HEK293 (cell line): ENCODE results near the gene CACNB3.
A peak's percentile ranks its signal among the peaks of the same experiment; 100 is the strongest.

ENCODE experiments used
- CTCF ChIA-PET: fragments of 350-600 bp; formaldehyde crosslinking; extraction: SDS; loops from one replicate; lab custom pipeline; 2021; ENCODE audit warnings: antibody characterized with exemption; lab: Yijun Ruan, JAX
- POLR2A ChIA-PET: fragments of 300-600 bp; formaldehyde crosslinking; extraction: SDS; loops from one replicate; lab custom pipeline; 2020; ENCODE audit warnings: antibody characterized with exemption, inconsistent platforms; lab: Yijun Ruan, JAX
- H3K27ac ChIP-seq: fragments of 200-500 bp; sonication (Bioruptor generic); 2 replicates; pipeline ENCODE4 v1.5.1; 2014; ENCODE audit warnings: low read depth, low read length, control low read depth, inconsistent platforms; ENCODE audit errors: extremely low read depth
- H3K36me3 ChIP-seq, 2 experiments: fragments of 200-500 bp in 1 of 2; sonication (Bioruptor generic) in 1 of 2; 1 replicate in 1 of 2; 2 replicates in 1 of 2; pipeline ENCODE4 v1.5.1; 2014 to 2017; ENCODE audit warnings: inconsistent platforms in 2 of 2, low read length in 2 of 2; ENCODE audit not compliant: control insufficient read depth in 2 of 2, insufficient read depth in 1 of 2
- H3K4me1 ChIP-seq: fragments of 200-500 bp; sonication (Bioruptor generic); 2 replicates; pipeline ENCODE4 v1.5.1; 2014; ENCODE audit warnings: mild to moderate bottlenecking, low read length, inconsistent platforms; ENCODE audit not compliant: control insufficient read depth, insufficient read depth
- H3K4me3 ChIP-seq: 2 replicates; pipeline ENCODE4 v1.5.1; 2011; ENCODE audit warnings: low read depth, mild to moderate bottlenecking, control low read depth, low read length, moderate library complexity
- H3K9me3 ChIP-seq: fragments of 200-500 bp; sonication (Bioruptor generic); 2 replicates; pipeline ENCODE4 v1.5.1; 2014; ENCODE audit warnings: low read depth, low read length, inconsistent platforms; ENCODE audit not compliant: control insufficient read depth, insufficient read depth
- BCL6B ChIP-seq: fragments of 450-650 bp; formaldehyde crosslinking; IDR thresholded peaks from 2 replicates; pipeline ENCODE4 v1.5.1; 2017; ENCODE audit warnings: missing biosample characterization, missing genetic modification characterization
- GLI4 ChIP-seq: fragments of 450-650 bp; formaldehyde crosslinking; IDR thresholded peaks from 2 replicates; pipeline ENCODE4 v1.5.1; 2016; ENCODE audit warnings: missing biosample characterization, missing genetic modification characterization
- PATZ1 ChIP-seq: fragments of 450-650 bp; formaldehyde crosslinking; IDR thresholded peaks from 2 replicates; pipeline ENCODE4 v1.5.1; 2016; ENCODE audit warnings: missing biosample characterization, missing genetic modification characterization
- TSHZ1 ChIP-seq: fragments of 450-650 bp; formaldehyde crosslinking; IDR thresholded peaks from 2 replicates; pipeline ENCODE4 v1.5.1; 2016; ENCODE audit warnings: missing biosample characterization, missing genetic modification characterization, borderline replicate concordance
- WT1 ChIP-seq: fragments of 450-650 bp; formaldehyde crosslinking; IDR thresholded peaks from 2 replicates; pipeline ENCODE4 v1.5.1; 2016; ENCODE audit warnings: missing biosample characterization, missing genetic modification characterization
- ZNF112 ChIP-seq: fragments of 450-650 bp; formaldehyde crosslinking; IDR thresholded peaks from 2 replicates; pipeline ENCODE4 v1.5.0; 2017; ENCODE audit warnings: missing biosample characterization, missing genetic modification characterization
- ZNF146 ChIP-seq: fragments of 450-650 bp; formaldehyde crosslinking; IDR thresholded peaks from 2 replicates; pipeline ENCODE4 v1.5.1; 2016; ENCODE audit warnings: missing biosample characterization, missing genetic modification characterization
- ZNF16 ChIP-seq: fragments of 450-650 bp; formaldehyde crosslinking; IDR thresholded peaks from 2 replicates; pipeline ENCODE4 v1.5.1; 2016; ENCODE audit warnings: low read depth, missing biosample characterization, missing genetic modification characterization
- ZNF394 ChIP-seq: fragments of 450-650 bp; formaldehyde crosslinking; IDR thresholded peaks from 2 replicates; pipeline ENCODE4 v1.5.1; 2016; ENCODE audit warnings: missing biosample characterization, missing genetic modification characterization, mild to moderate bottlenecking, moderate library complexity, borderline replicate concordance
- ZNF558 ChIP-seq: fragments of 450-650 bp; formaldehyde crosslinking; IDR thresholded peaks from 2 replicates; pipeline ENCODE4 v1.5.1; 2016; ENCODE audit warnings: missing biosample characterization, missing genetic modification characterization
- ZNF624 ChIP-seq: fragments of 450-650 bp; formaldehyde crosslinking; IDR thresholded peaks from 2 replicates; pipeline ENCODE4 v1.5.1; 2017; ENCODE audit warnings: missing biosample characterization, missing genetic modification characterization
- ZNF791 ChIP-seq: fragments of 450-650 bp; formaldehyde crosslinking; IDR thresholded peaks from 2 replicates; pipeline ENCODE4 v1.5.1; 2016; ENCODE audit warnings: missing biosample characterization, missing genetic modification characterization
- ZNF830 ChIP-seq: fragments of 450-650 bp; IDR thresholded peaks from 2 replicates; pipeline ENCODE4 v1.5.0; 2018; ENCODE audit warnings: missing biosample characterization, missing genetic modification characterization, low read depth, mild to moderate bottlenecking, moderate library complexity
- ZSCAN16 ChIP-seq: fragments of 450-650 bp; formaldehyde crosslinking; IDR thresholded peaks from 2 replicates; pipeline ENCODE4 v1.5.1; 2016; ENCODE audit warnings: missing biosample characterization, missing genetic modification characterization

Gene CACNB3

GRCh38 chr12:48856379-48856778, 38.1 kb downstream of the CACNB3 start (continued):
- TF ChIP-seq TSHZ1 (no peak), BCL6B (tag by site-specific recombination) (no peak), GLI4 (no peak), ZNF394 (tag by site-specific recombination) (no peak), ZNF16 (no peak)
- TF ChIP-seq, all 188 proteins: peak for 0

- no peaks in the 10 kb centered on the region for H3K9me3 ChIP-seq
- TF ChIP-seq PATZ1 (tag by site-specific recombination), result 0 out of 2 replicates have a peak, but pooled peaks have one; percentile 18
- no peak for TF ChIP-seq ZNF558 (tag by site-specific recombination)
- TF ChIP-seq, all 188 proteins: peak for 1
- peaks cover 0 to 31% of the 10 kb centered on the region in 2 experiments; a peak in 2 of 3 replicates for H3K36me3 ChIP-seq
- no peak overlapping the region for H3K4me3 ChIP-seq
- CTCF ChIA-PET, result interaction anchor here (0.6 to 11.8 kb wide), 5 partner anchors 8 to 47 kb away, joined by 3 to 301 read pairs (median 3); partner anchors contain the start of gene RND1
- H3K27ac ChIP-seq, result no peak overlapping the region
- POLR2A ChIA-PET, result interaction anchor here (0.6 to 2.7 kb wide), 3 partner anchors 8 to 690 kb away, joined by 3 to 16 read pairs (median 3); partner anchors contain the start of gene RND1
- H3K4me1 ChIP-seq, result peaks cover 4% of the 10 kb centered on the region
Measured at GRCh38 chr12:48857278-48857994, 39.1 kb downstream of the CACNB3 start.

GRCh38 chr12:48858043-48858442, 39.7 kb downstream of the CACNB3 start:
- Histone ChIP-seq H3K4me3 (no peak overlapping the region), H3K9me3 (no peaks in the 10 kb centered on the region), H3K27ac (no peak overlapping the region), H3K4me1 (no peaks in the 10 kb centered on the region), H3K36me3 (peaks cover 0 to 31% of the 10 kb centered on the region in 2 experiments; a peak in 2 of 3 replicates)
- CTCF ChIA-PET, result interaction anchor here (0.9 to 11.8 kb wide), 4 partner anchors 25 to 78 kb away, joined by 3 to 301 read pairs (median 3); a partner anchor contains a TSS
- POLR2A ChIA-PET, result interaction anchor here (0.7 to 2.7 kb wide), 3 partner anchors 8 to 163 kb away, joined by 4 to 16 read pairs (median 4); partner anchors contain the start of gene RND1
- TF ChIP-seq ZSCAN16 (no peak), ZNF791 (tag by site-specific recombination) (no peak), ZNF830 (tag by site-specific recombination) (no peak), ZNF624 (no peak), ZNF146 (tag by site-specific recombination) (no peak), ZNF112 (tag by site-specific recombination) (no peak), WT1 (no peak), TSHZ1 (no peak)
